ENCODE measurements around the gene CLEC7A. TPM values are rescaled to one million over a fixed set of nuclear protein-coding genes. Genes with fewer than 3 reads are reported as not detected.

The CLEC7A gene
- total RNA-seq, 4 donors from 2014 or later = 2.9 to 83.4 (median 4.6) TPM

- H3K4me1 ChIP-seq = no peaks in the 10 kb centered on the region
- TF ChIP-seq POLR2AphosphoS5 (IDR thresholded peaks at IDR 0.05) = no peak
- TF ChIP-seq POLR2A (IDR thresholded peaks at IDR 0.05) = no peak
- no peak for TF ChIP-seq CTCF (IDR thresholded peaks at IDR 0.05)
- TF ChIP-seq EP300 (IDR thresholded peaks at IDR 0.05; ENCODE audit: low read depth) = no peak
- H3K27me3 ChIP-seq = no peaks in the 10 kb centered on the region
- in situ Hi-C loops (cut with MboI; ENCODE audit: low pct_ligation_motif_present in 1 of 4, low pct_unique_long_range_greater_than_20kb in 1 of 4, low sequenced_read_pairs in 3 of 4) (no loop called here), intact Hi-C loops (cut with DNase I; ENCODE audit: low total_unique reads) (no loop called here)
- WGBS, 2 donors (ENCODE audit: low coverage in 1 of 2) = 91 to 100% methylated on average over 1 of the region's 1 CpG
- no peaks in the 10 kb centered on the region for H3K9me3 ChIP-seq
- no peak overlapping the region for H3K4me3 ChIP-seq
- no peak for DNase-seq
- H3K36me3 ChIP-seq = no peaks in the 10 kb centered on the region
- no peak overlapping the region for H3K27ac ChIP-seq
Measured at GRCh38 chr12:10113075-10113474, 16.9 kb downstream of the CLEC7A start.

- WGBS, 2 donors (ENCODE audit: low coverage in 1 of 2) = 92% methylated on average over 37 of the region's 38 CpGs; no CpG with 5 or more reads in 1 of the 2 donors
- no peaks in the 10 kb centered on the region for H3K36me3 ChIP-seq
- intact Hi-C loops (cut with DNase I; ENCODE audit: low total_unique reads) = no loop called here
- no peaks in the 10 kb centered on the region for H3K9me3 ChIP-seq
- in situ Hi-C loops (cut with MboI; ENCODE audit: low pct_ligation_motif_present in 1 of 4, low pct_unique_long_range_greater_than_20kb in 1 of 4, low sequenced_read_pairs in 3 of 4) = no loop called here
- TF ChIP-seq POLR2A (IDR thresholded peaks at IDR 0.05) = no peak
- no peak for TF ChIP-seq CTCF (IDR thresholded peaks at IDR 0.05)
- TF ChIP-seq EP300 (IDR thresholded peaks at IDR 0.05; ENCODE audit: low read depth) = no peak
- no peak for TF ChIP-seq POLR2AphosphoS5 (IDR thresholded peaks at IDR 0.05)
- no peaks in the 10 kb centered on the region for H3K27me3 ChIP-seq
- H3K4me3 ChIP-seq = no peak overlapping the region
- H3K27ac ChIP-seq = no peak overlapping the region
- no peaks in the 10 kb centered on the region for H3K4me1 ChIP-seq
- no peak for DNase-seq
Measured at GRCh38 chr12:10111451-10111850, 18.5 kb downstream of the CLEC7A start.

GRCh38 chr12:10110256-10110844 is 19.6 kb downstream of the CLEC7A start:
- DNase-seq = no peak
- H3K4me3 ChIP-seq = no peak overlapping the region
- H3K4me1 ChIP-seq = no peaks in the 10 kb centered on the region
- WGBS, 2 donors (ENCODE audit: low coverage in 1 of 2) = 76 to 84% methylated on average over 2 of the region's 2 CpGs
- H3K27ac ChIP-seq = no peak overlapping the region
- no peaks in the 10 kb centered on the region for H3K36me3 ChIP-seq
- intact Hi-C loops (cut with DNase I; ENCODE audit: low total_unique reads) (no loop called here), in situ Hi-C loops (cut with MboI; ENCODE audit: low pct_ligation_motif_present in 1 of 4, low pct_unique_long_range_greater_than_20kb in 1 of 4, low sequenced_read_pairs in 3 of 4) (no loop called here)
- TF ChIP-seq POLR2AphosphoS5 (IDR thresholded peaks at IDR 0.05) (no peak), POLR2A (IDR thresholded peaks at IDR 0.05) (no peak), CTCF (IDR thresholded peaks at IDR 0.05) (no peak), EP300 (IDR thresholded peaks at IDR 0.05; ENCODE audit: low read depth) (no peak)
- H3K27me3 ChIP-seq = no peaks in the 10 kb centered on the region
- no peaks in the 10 kb centered on the region for H3K9me3 ChIP-seq

- DNase-seq = no peak
- H3K4me3 ChIP-seq = no peak overlapping the region
- peaks cover 0 to 12% (median 3%) of the 10 kb centered on the region in 4 donors for H3K4me1 ChIP-seq
- no peaks in the 10 kb centered on the region for H3K36me3 ChIP-seq
- intact Hi-C loops (cut with DNase I; ENCODE audit: low total_unique reads) (no loop called here), in situ Hi-C loops (cut with MboI; ENCODE audit: low pct_ligation_motif_present in 1 of 4, low pct_unique_long_range_greater_than_20kb in 1 of 4, low sequenced_read_pairs in 3 of 4) (no loop called here)
- no peak for TF ChIP-seq POLR2AphosphoS5 (IDR thresholded peaks at IDR 0.05)
- no peak for TF ChIP-seq POLR2A (IDR thresholded peaks at IDR 0.05)
- TF ChIP-seq EP300 (IDR thresholded peaks at IDR 0.05; ENCODE audit: low read depth) = no peak
- TF ChIP-seq CTCF (IDR thresholded peaks at IDR 0.05) = no peak
- WGBS, 2 donors (ENCODE audit: low coverage in 1 of 2) = 87% methylated on average over 2 of the region's 2 CpGs; no CpG with 5 or more reads in 1 of the 2 donors
- H3K9me3 ChIP-seq = no peaks in the 10 kb centered on the region
- no peaks in the 10 kb centered on the region for H3K27me3 ChIP-seq
- H3K27ac ChIP-seq = no peak overlapping the region
Measured at GRCh38 chr12:10102322-10102721, 27.7 kb downstream of the CLEC7A start.
